Activated T-cell treated with anti-CD3 and anti-CD28 coated beads, Interleukin-2, amount 50 U/mL, for 4 hours (primary cell): ENCODE results near the gene DUSP16. TPM values are rescaled to one million over a fixed set of nuclear protein-coding genes. Genes with fewer than 3 reads are reported as not detected.
"Not testable (repeated sequence)": the region's sequence is repeated elsewhere in the genome, so short reads cannot be mapped to it uniquely, and the experiment has no call there.

Experiments
- ATAC-seq, 2 donors: fragments of 200-7000 bp; cut with Tn5 transposase; one replicate each; pipeline ENCODE4 v1.10.0; 2021
- DNase-seq: peaks from one replicate; pipeline ENCODE4 v3.0.0-alpha.2; 2020
- H3K27me3 Mint-ChIP-seq: one replicate; pipeline ENCODE4 v1.8.0; 2021; ENCODE audit warnings: low read depth, mixed read lengths
- H3K36me3 Mint-ChIP-seq: one replicate; pipeline ENCODE4 v1.8.0; 2022; ENCODE audit warnings: mixed read lengths; ENCODE audit not compliant: insufficient read depth
- H3K4me1 Mint-ChIP-seq: one replicate; pipeline ENCODE4 v1.8.0; 2021; ENCODE audit warnings: low read depth, mixed read lengths
- H3K4me3 Mint-ChIP-seq: one replicate; pipeline ENCODE4 v1.8.0; 2021; ENCODE audit warnings: mild to moderate bottlenecking, moderate library complexity, mixed read lengths
- H3K9me3 Mint-ChIP-seq: one replicate; pipeline ENCODE4 v1.8.0; 2021; ENCODE audit warnings: mixed read lengths
- total RNA-seq, 3 donors: library from RNA; stranded (reverse); gene quantifications; one replicate each; pipeline ENCODE4 v1.2.1, GENCODE V29; 2021

Gene DUSP16
- total RNA-seq, 3 donors from 2014 or later: 24.0 to 40.8 (median 34.9) TPM

DNA sequence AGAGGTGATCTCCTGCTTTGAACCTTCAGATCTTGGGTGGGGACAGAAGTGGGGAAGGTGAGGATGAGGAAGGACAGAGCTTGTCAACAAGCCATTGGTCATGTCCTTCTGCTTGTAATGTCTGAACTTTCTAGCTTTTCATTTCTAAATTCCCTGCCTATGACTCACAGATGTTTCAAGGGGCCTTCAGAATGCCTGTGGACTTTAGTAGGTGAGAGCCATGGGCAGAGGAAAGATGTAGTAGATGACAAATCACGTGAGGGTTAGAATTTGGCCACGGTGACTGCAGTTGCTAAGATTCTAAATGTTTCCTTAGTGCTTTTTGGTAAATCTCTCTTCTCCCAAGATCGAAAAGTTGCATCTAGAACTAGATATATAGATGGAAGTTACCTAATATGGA lies 30.3 kb upstream of the DUSP16 start:
- H3K36me3 Mint-ChIP-seq: no peaks in the 10 kb centered on the region
- no peaks in the 10 kb centered on the region for H3K4me1 Mint-ChIP-seq

GRCh38 chr12:12590961-12591360 lies 28.3 kb upstream of the DUSP16 start:
- no peaks in the 10 kb centered on the region for H3K9me3 Mint-ChIP-seq
- H3K4me1 Mint-ChIP-seq: no peaks in the 10 kb centered on the region
- H3K36me3 Mint-ChIP-seq: no peaks in the 10 kb centered on the region
- ATAC-seq (no peak), DNase-seq (no peak)
- no peak overlapping the region for H3K4me3 Mint-ChIP-seq
- H3K27me3 Mint-ChIP-seq: no peaks in the 10 kb centered on the region

More for the DNA sequence above, 30.3 kb upstream of the DUSP16 start:
- ATAC-seq (no peak), DNase-seq (no peak)
- Mint-ChIP-seq H3K9me3 (no peaks in the 10 kb centered on the region), H3K4me3 (no peak overlapping the region), H3K27me3 (no peaks in the 10 kb centered on the region)

DNA sequence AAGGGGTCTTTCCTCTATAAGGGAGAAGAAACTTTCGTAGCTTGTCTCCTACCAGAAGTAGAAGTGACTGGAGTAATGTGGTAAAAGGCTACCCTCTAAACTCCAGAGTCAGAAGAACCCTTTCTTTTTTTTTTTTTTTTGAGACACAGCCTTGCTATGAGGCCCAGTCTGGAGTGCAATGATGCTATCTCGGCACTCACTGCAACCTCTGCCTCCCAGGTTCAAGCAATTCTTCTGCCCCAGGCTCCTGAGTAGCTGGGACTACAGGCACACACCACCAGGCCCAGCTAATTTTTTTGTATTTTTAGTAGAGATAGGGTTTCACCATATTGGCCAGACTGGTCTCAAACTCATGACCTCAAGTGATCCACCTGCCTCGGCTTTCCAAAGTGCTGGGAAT lies 25.8 kb upstream of the DUSP16 start:
- not testable (repeated sequence) for H3K36me3 Mint-ChIP-seq, H3K4me1 Mint-ChIP-seq, H3K27me3 Mint-ChIP-seq, H3K4me3 Mint-ChIP-seq, ATAC-seq, H3K9me3 Mint-ChIP-seq, DNase-seq

DNA sequence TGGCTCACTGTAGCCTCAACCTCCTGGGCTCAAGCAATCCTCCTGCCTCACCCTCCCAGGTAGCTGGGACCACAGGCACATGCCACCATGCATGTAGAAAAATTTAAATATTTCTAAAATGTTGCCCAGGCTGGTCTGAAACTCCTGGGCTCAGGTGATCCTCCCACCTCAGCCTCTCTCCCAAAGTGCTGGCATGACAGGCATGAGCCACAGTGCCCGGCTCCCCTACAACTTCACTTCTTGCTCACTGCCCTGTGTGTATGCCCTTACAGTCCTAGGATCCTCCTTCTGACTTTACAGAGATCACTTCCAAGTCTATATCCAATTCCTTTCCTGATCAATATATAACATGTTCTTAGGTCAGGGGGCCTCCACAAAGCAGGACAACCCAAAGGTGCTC lies 25.2 kb upstream of the DUSP16 start:
- Mint-ChIP-seq H3K27me3 (peaks cover 2% of the 10 kb centered on the region), H3K4me1 (peaks cover 7% of the 10 kb centered on the region), H3K9me3 (no peaks in the 10 kb centered on the region), H3K4me3 (no peak overlapping the region), H3K36me3 (no peaks in the 10 kb centered on the region)
- no peak for DNase-seq
- no peak for ATAC-seq

DNA sequence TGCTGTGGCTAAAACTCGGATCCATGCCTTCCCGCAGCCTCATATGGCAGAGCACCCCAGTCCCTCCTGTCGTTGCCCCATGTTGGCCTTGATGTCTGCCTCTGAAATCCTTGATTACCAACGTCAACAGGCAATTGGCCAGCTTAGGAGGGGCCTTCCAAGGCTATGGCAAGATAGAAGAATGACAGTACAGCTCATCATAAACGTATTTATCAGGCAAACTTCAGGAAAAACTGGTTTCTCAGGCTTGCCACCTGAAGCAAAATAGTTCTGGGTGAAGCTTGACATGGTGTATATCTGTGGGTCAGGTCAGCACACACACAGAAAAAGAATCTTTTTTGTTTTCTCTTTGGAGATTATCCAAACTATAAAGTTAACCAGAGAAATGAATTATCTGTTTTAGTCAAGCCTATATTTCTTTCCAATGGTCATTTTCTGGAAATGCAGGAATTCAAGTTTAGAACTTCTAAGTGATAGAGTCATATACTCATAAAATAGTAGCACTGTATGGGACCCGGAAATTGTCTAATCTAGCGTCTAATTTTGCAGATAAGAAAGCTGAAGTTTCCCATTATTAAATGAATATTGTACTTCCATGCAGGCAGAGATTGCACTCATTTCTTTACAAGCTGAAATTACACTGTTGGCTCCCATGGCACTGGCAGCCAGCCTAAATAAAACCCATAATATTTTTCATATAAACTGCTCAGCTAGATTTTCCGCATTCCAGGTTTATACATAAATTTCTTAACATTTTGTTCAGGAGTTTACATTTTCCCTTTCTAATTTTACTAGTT lies 24.4 kb upstream of the DUSP16 start:
- Mint-ChIP-seq H3K36me3 (no peaks in the 10 kb centered on the region), H3K27me3 (peaks cover 2% of the 10 kb centered on the region), H3K4me3 (no peak overlapping the region), H3K4me1 (peaks cover 15% of the 10 kb centered on the region), H3K9me3 (no peaks in the 10 kb centered on the region)
- no peak for DNase-seq
- ATAC-seq: no peak

DNA sequence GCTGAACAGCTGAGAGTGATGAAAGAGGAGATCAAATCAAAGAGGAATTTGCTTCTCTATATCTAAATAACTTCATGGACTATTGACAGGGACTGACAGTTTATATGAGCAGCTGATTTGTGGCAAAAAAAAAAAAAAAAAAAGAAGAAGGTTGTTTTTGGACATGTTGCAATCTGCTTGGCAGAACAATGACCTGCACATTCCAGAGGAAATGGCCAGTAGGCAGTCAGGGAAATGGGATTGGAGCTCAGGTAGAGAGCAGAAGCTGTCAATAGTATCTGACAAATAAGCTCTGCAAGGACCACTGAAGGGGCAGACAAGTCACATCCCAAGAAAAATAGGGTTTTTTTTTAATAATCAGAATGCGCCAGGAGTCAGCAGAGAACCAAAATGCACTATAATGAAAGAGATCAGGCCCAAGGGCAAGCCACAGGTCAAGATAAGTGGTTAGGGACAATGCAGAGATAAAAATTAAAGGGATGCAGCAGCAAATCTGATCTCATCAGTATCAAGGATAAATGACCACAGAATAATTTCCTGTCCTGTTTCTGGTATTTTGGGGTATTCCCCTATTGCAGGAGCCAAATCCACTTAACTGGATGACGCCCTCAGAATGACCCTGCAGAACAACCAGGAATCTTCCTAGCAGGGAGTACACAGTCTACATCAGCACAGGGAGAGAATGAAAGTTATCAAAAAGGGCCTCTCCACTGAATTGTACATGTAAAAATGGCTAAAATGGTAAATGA lies 22.6 kb upstream of the DUSP16 start:
- peaks cover 4% of the 10 kb centered on the region for H3K27me3 Mint-ChIP-seq
- H3K9me3 Mint-ChIP-seq: no peaks in the 10 kb centered on the region
- DNase-seq (no peak), ATAC-seq (no peak)
- no peak overlapping the region for H3K4me3 Mint-ChIP-seq
- H3K36me3 Mint-ChIP-seq: no peaks in the 10 kb centered on the region
- H3K4me1 Mint-ChIP-seq: peaks cover 18% of the 10 kb centered on the region

- H3K27me3 Mint-ChIP-seq: peaks cover 4% of the 10 kb centered on the region
- DNase-seq: no peak
- H3K36me3 Mint-ChIP-seq: no peaks in the 10 kb centered on the region
- H3K4me3 Mint-ChIP-seq: no peak overlapping the region
- H3K4me1 Mint-ChIP-seq: peaks cover 18% of the 10 kb centered on the region
- H3K9me3 Mint-ChIP-seq: no peaks in the 10 kb centered on the region
- ATAC-seq: no peak
Observed at GRCh38 chr12:12583510-12584178, 21.0 kb upstream of the DUSP16 start.

GRCh38 chr12:12582895-12583303 lies 20.2 kb upstream of the DUSP16 start:
- Mint-ChIP-seq H3K27me3 (peaks cover 4% of the 10 kb centered on the region), H3K9me3 (no peaks in the 10 kb centered on the region), H3K4me3 (no peak overlapping the region), H3K36me3 (no peaks in the 10 kb centered on the region), H3K4me1 (peaks cover 18% of the 10 kb centered on the region)
- DNase-seq (peak; percentile 7), ATAC-seq (peak; percentile 95)

DNA sequence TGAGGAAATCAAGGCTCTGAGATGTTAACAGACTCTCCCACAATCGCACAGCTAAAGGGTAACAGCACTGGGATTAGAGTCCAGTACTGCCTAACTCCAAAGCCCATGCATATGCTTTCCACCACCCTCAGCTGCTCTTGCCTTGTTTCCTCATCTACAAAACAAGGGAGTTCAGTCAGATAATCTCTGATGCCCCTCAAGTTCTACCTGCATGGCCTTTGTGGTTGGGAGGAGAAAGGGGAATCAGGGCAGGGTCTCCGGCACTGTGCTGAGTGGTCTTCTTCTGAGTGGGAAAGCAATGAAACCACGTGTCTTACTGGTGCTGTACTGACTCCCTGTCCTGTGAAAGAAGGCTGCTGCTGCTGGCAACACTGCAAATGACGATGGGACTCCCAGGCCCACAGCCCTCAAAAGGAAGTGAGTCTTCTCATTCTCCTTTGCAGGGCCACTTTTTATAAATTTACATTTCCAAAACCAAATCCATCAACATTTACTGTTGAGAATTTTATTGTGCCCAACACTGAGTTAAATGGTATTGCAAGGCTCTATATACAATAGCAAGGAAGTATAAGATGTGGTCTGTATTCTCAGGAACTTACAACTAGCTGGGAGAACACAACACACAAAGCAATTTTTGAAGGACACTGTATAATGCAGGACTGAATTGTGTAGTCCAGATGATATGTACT lies 19.7 kb upstream of the DUSP16 start:
- ATAC-seq (peak; percentile 7 to 16), DNase-seq (no peak)
- peaks cover 18% of the 10 kb centered on the region for H3K4me1 Mint-ChIP-seq
- H3K4me3 Mint-ChIP-seq: no peak overlapping the region
- H3K36me3 Mint-ChIP-seq: no peaks in the 10 kb centered on the region
- no peaks in the 10 kb centered on the region for H3K9me3 Mint-ChIP-seq
- H3K27me3 Mint-ChIP-seq: peaks cover 4% of the 10 kb centered on the region

DNA sequence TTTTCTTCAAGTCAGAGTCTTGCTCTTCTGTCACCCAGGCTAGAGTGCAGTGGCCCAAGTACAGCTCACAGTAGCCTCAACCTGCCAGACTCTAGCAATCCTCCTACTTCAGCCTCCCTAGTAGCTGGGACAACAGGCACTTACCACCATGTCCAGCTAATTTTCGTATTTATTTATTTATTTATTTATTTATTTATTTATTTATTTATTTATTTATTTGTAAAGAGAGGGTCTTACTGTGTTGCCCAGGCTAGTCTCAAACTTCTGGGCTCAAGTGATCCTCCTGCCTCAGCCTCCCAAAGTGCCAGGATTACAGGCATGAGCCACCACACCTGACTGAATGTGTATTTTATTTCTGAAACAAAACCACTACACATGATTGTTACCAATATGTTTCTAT lies 18.1 kb upstream of the DUSP16 start:
- not testable (repeated sequence) for H3K27me3 Mint-ChIP-seq, H3K9me3 Mint-ChIP-seq, H3K36me3 Mint-ChIP-seq, H3K4me3 Mint-ChIP-seq, DNase-seq, ATAC-seq
- peaks cover 18% of the 10 kb centered on the region for H3K4me1 Mint-ChIP-seq

DNA sequence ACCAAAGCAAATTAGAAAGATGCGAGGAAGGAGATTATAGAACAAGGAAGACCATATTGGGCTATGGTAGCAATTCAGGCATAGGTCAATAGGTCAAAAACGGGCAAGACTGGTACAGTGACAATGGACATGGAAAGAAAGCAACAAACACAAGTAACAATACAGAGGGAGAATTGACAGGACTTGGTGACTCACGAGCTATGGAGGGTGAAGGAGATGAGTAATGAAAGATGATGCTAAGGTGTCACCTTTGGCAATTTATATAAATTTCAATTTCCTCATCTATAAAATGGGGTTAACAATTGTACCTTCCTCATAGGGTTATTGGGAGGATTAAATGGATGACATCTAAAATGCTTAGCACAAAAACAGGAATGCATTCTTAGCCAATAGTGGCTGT lies 15.1 kb upstream of the DUSP16 start:
- H3K9me3 Mint-ChIP-seq: no peaks in the 10 kb centered on the region
- ATAC-seq: peak in 1 of 2 donors; percentile 33
- peaks cover 4% of the 10 kb centered on the region for H3K27me3 Mint-ChIP-seq
- H3K4me3 Mint-ChIP-seq: no peak overlapping the region
- no peaks in the 10 kb centered on the region for H3K36me3 Mint-ChIP-seq
- peaks cover 11% of the 10 kb centered on the region for H3K4me1 Mint-ChIP-seq
- no peak for DNase-seq

- ATAC-seq (no peak), DNase-seq (no peak)
- Mint-ChIP-seq H3K36me3 (no peaks in the 10 kb centered on the region), H3K27me3 (peaks cover 2% of the 10 kb centered on the region), H3K4me3 (no peak overlapping the region), H3K9me3 (no peaks in the 10 kb centered on the region), H3K4me1 (no peaks in the 10 kb centered on the region)
Observed at GRCh38 chr12:12572659-12573058, 10.0 kb upstream of the DUSP16 start.

DNA sequence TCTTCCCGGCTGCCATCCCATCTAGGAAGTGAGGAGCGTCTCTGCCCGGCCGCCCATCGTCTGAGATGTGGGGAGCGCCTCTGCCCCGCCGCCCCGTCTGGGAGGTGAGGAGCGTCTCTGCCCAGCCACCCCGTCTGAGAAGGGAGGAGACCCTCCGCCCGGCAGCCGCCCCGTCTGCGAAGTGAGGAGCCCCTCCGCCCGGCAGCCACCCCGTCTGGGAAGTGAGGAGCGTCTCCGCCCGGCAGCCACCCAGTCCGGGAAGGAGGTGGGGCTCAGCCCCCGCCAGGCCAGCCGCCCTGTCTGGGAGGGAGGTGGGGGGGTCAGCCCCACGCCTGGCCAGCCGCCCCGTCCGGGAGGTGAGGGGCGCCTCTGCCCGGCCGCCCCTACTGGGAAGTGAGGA lies 3.3 kb upstream of the DUSP16 start:
- H3K36me3 Mint-ChIP-seq, H3K4me1 Mint-ChIP-seq, ATAC-seq, DNase-seq, H3K4me3 Mint-ChIP-seq, H3K27me3 Mint-ChIP-seq, H3K9me3 Mint-ChIP-seq: not testable (repeated sequence)

DNA sequence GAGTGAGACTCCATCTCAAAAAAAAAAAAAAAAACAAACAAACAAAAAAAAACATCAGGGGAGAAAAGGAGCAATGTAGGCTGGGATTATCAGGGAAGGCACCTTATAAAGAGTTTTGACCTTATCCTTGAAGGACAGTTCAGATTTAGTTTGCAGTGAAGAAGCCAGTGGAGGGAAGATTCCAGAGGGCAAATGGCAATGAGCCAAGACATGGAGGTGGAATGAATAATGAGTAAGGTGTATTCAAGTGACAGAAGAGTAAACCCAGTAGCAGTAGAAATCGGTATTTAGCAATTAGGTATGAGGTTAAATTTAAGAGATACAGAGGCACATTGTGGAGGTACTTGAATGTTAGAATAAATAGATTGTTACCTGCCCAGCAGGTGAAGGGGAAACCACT lies 2.2 kb upstream of the DUSP16 start:
- ATAC-seq: no peak
- no peaks in the 10 kb centered on the region for H3K27me3 Mint-ChIP-seq
- DNase-seq: no peak
- peaks cover 3% of the 10 kb centered on the region for H3K9me3 Mint-ChIP-seq
- H3K4me1 Mint-ChIP-seq: peaks cover 14% of the 10 kb centered on the region
- no peak overlapping the region for H3K4me3 Mint-ChIP-seq
- no peaks in the 10 kb centered on the region for H3K36me3 Mint-ChIP-seq
